HepG2 (cell line): ENCODE measurements around the gene BROX. TPM values are rescaled to one million over a fixed set of nuclear protein-coding genes. Genes with fewer than 3 reads are reported as not detected.

Experiments used
- DMAP1 ChIP-seq: IDR thresholded peaks from 2 replicates; pipeline ENCODE4 v1.6.1; 2016
- EED ChIP-seq: sonication (generic); formaldehyde crosslinking; IDR thresholded peaks from 2 replicates; pipeline ENCODE4 v1.5.0; 2020; ENCODE audit warnings: mild to moderate bottlenecking, missing genetic modification reagents
- ELF1 ChIP-seq: sonication (generic); formaldehyde crosslinking; IDR thresholded peaks from 2 replicates; pipeline ENCODE4 v1.4.0; 2020; ENCODE audit warnings: missing genetic modification reagents
- FOXJ3 ChIP-seq: sonication (generic); formaldehyde crosslinking; IDR thresholded peaks from 2 replicates; pipeline ENCODE4 v1.4.0; 2020; ENCODE audit warnings: missing genetic modification reagents, mild to moderate bottlenecking, borderline replicate concordance
- GATAD1 ChIP-seq: IDR thresholded peaks from 2 replicates; pipeline ENCODE4 v1.6.1; 2016; ENCODE audit warnings: missing genetic modification reagents, missing compliant biosample characterization
- KAT2B ChIP-seq: fragments of 150-350 bp; IDR thresholded peaks from 2 replicates; pipeline ENCODE4 v1.6.1; 2014; ENCODE audit warnings: low read depth, low read length, borderline replicate concordance
- KDM2A ChIP-seq: sonication (generic); formaldehyde crosslinking; IDR thresholded peaks from 2 replicates; pipeline ENCODE4 v1.4.0; 2020; ENCODE audit warnings: low read depth, missing genetic modification reagents, borderline replicate concordance
- NFE2 ChIP-seq: sonication (generic); formaldehyde crosslinking; IDR thresholded peaks from 2 replicates; pipeline ENCODE4 v1.4.0; 2020; ENCODE audit warnings: missing genetic modification reagents
- SP4 ChIP-seq: sonication (generic); formaldehyde crosslinking; IDR thresholded peaks from 2 replicates; pipeline ENCODE4 v1.8.1; 2023; ENCODE audit warnings: mild to moderate bottlenecking, missing genetic modification reagents
- TEAD3 ChIP-seq: optimal IDR thresholded peaks from 2 replicates; pipeline ENCODE3; 2016; ENCODE audit warnings: borderline replicate concordance
- YEATS4 ChIP-seq: sonication (generic); formaldehyde crosslinking; IDR thresholded peaks from 2 replicates; pipeline ENCODE4 v1.4.0; 2020; ENCODE audit warnings: missing genetic modification reagents, borderline replicate concordance
- ZBTB34 ChIP-seq: sonication (generic); formaldehyde crosslinking; IDR thresholded peaks from 2 replicates; pipeline ENCODE4 v1.8.0; 2022; ENCODE audit warnings: mild to moderate bottlenecking, missing genetic modification reagents
- ZNF33A ChIP-seq: sonication (generic); formaldehyde crosslinking; IDR thresholded peaks from 2 replicates; pipeline ENCODE4 v1.5.1; 2020; ENCODE audit warnings: missing genetic modification reagents, mild to moderate bottlenecking, moderate library complexity, borderline replicate concordance
- ZNF441 ChIP-seq: sonication (generic); formaldehyde crosslinking; IDR thresholded peaks from 2 replicates; pipeline ENCODE4 v1.7.0; 2021; ENCODE audit warnings: missing genetic modification reagents, borderline replicate concordance
- ZNF710 ChIP-seq: sonication (generic); formaldehyde crosslinking; IDR thresholded peaks from 2 replicates; pipeline ENCODE4 v1.5.0; 2020; ENCODE audit warnings: mild to moderate bottlenecking, missing genetic modification reagents, borderline replicate concordance
- ZNF772 ChIP-seq: sonication (generic); formaldehyde crosslinking; IDR thresholded peaks from 2 replicates; pipeline ENCODE4 v1.5.0; 2020; ENCODE audit warnings: mild to moderate bottlenecking, missing genetic modification reagents
- ZNF839 ChIP-seq: sonication (generic); formaldehyde crosslinking; IDR thresholded peaks from 2 replicates; pipeline ENCODE4 v1.4.0; 2020; ENCODE audit warnings: missing genetic modification reagents, mild to moderate bottlenecking, borderline replicate concordance
- ZNF850 ChIP-seq: sonication (generic); formaldehyde crosslinking; conservative IDR thresholded peaks from 2 replicates; pipeline ENCODE4 v1.9.0; 2021; ENCODE audit warnings: mild to moderate bottlenecking, missing genetic modification reagents
- ZSCAN21 ChIP-seq: sonication (generic); formaldehyde crosslinking; IDR thresholded peaks from 2 replicates; pipeline ENCODE4 v1.8.0; 2022; ENCODE audit warnings: mild to moderate bottlenecking, missing genetic modification reagents, moderate library complexity, borderline replicate concordance
- polyA plus RNA-seq, 8 experiments: library from polyadenylated mRNA; depleted of rRNA in 3 of 8; stranded (reverse) in 7 of 8; unstranded in 1 of 8; fragments of >200 nt; fragmentation: Illumina TruSeq in 4 of 8; extraction: Trizol in 4 of 8; gene quantifications; 2 replicates each; pipeline versions ENCODE4 v1.2.1 to v1.2.3, GENCODE V29; 2011 to 2016; ENCODE audit warnings: low read depth in 4 of 8, missing spikeins in 1 of 8, mixed read lengths in 1 of 8; ENCODE audit not compliant: insufficient read depth in 1 of 8
- total RNA-seq, 5 experiments: library from RNA; depleted of rRNA; stranded (reverse); fragments of >200 nt; fragmentation: Illumina TruSeq; extraction: Trizol; gene quantifications; 2 replicates each; pipeline ENCODE4 v1.2.3, GENCODE V29; 2016; ENCODE audit warnings: low read depth in 1 of 5
- TF ChIP-seq, protein P1 (sequence below): sonication (generic); formaldehyde crosslinking; IDR thresholded peaks from 2 replicates; pipeline ENCODE4; 2020; ENCODE audit warnings: missing genetic modification reagents, mild to moderate bottlenecking, borderline replicate concordance
- TF ChIP-seq, protein P2 (sequence below): sonication (generic); formaldehyde crosslinking; IDR thresholded peaks from 2 replicates; pipeline ENCODE4 v1.4.0; 2020; ENCODE audit warnings: missing genetic modification reagents
- TF ChIP-seq, protein P3 (sequence below): sonication (generic); formaldehyde crosslinking; IDR thresholded peaks from 2 replicates; pipeline ENCODE4 v1.4.0; 2020; ENCODE audit warnings: missing genetic modification reagents

The BROX gene
- total and polyA plus RNA-seq, 2 of the 13 experiments (the other 11 are each of a cell fraction or from before 2014, with no cell fraction given): 4.4 to 33.2 TPM

GRCh38 chr1:222712253-222713090 is at the start of gene BROX, which contains the start of gene AIDA (continued):
- TF ChIP-seq, protein P1, sequence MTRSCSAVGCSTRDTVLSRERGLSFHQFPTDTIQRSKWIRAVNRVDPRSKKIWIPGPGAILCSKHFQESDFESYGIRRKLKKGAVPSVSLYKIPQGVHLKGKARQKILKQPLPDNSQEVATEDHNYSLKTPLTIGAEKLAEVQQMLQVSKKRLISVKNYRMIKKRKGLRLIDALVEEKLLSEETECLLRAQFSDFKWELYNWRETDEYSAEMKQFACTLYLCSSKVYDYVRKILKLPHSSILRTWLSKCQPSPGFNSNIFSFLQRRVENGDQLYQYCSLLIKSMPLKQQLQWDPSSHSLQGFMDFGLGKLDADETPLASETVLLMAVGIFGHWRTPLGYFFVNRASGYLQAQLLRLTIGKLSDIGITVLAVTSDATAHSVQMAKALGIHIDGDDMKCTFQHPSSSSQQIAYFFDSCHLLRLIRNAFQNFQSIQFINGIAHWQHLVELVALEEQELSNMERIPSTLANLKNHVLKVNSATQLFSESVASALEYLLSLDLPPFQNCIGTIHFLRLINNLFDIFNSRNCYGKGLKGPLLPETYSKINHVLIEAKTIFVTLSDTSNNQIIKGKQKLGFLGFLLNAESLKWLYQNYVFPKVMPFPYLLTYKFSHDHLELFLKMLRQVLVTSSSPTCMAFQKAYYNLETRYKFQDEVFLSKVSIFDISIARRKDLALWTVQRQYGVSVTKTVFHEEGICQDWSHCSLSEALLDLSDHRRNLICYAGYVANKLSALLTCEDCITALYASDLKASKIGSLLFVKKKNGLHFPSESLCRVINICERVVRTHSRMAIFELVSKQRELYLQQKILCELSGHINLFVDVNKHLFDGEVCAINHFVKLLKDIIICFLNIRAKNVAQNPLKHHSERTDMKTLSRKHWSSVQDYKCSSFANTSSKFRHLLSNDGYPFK (CRISPR knock-in tag): peak; percentile 100
- TF ChIP-seq, protein P2, sequence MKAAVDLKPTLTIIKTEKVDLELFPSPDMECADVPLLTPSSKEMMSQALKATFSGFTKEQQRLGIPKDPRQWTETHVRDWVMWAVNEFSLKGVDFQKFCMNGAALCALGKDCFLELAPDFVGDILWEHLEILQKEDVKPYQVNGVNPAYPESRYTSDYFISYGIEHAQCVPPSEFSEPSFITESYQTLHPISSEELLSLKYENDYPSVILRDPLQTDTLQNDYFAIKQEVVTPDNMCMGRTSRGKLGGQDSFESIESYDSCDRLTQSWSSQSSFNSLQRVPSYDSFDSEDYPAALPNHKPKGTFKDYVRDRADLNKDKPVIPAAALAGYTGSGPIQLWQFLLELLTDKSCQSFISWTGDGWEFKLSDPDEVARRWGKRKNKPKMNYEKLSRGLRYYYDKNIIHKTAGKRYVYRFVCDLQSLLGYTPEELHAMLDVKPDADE: no peak
- no peak for TF ChIP-seq NFE2 (CRISPR knock-in tag)
- TF ChIP-seq GATAD1: no peak
- TF ChIP-seq, protein P3, sequence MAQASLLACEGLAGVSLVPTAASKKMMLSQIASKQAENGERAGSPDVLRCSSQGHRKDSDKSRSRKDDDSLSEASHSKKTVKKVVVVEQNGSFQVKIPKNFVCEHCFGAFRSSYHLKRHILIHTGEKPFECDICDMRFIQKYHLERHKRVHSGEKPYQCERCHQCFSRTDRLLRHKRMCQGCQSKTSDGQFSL (CRISPR knock-in tag): no peak
- TF ChIP-seq DMAP1: peak; percentile 49; the same call in 1 of the 2 replicates
- peak; percentile 83 for TF ChIP-seq SP4 (CRISPR knock-in tag)
- no peak; the same call in 1 of the 2 replicates for TF ChIP-seq ZNF772 (CRISPR knock-in tag)
- TF ChIP-seq ZNF839 (CRISPR knock-in tag): no peak
- peak; percentile 99 for TF ChIP-seq ELF1 (CRISPR knock-in tag)
- peak; percentile 25 for TF ChIP-seq KDM2A (CRISPR knock-in tag)
- TF ChIP-seq ZBTB34: peak; percentile 51; the same call in 1 of the 2 replicates
- TF ChIP-seq ZNF441: no peak
- no peak for TF ChIP-seq ZNF33A (CRISPR knock-in tag)
- no peak for TF ChIP-seq KAT2B
- TF ChIP-seq YEATS4 (CRISPR knock-in tag): peak; percentile 15; the same call in 1 of the 2 replicates
- TF ChIP-seq ZNF850: no peak
- peak; percentile 50; the same call in 1 of the 2 replicates for TF ChIP-seq ZSCAN21
- TF ChIP-seq TEAD3 (CRISPR knock-in tag): peak; percentile 23
- TF ChIP-seq FOXJ3 (CRISPR knock-in tag): no peak
- TF ChIP-seq EED (CRISPR knock-in tag): no peak
- TF ChIP-seq ZNF710 (CRISPR knock-in tag): no peak
